ENCODE measurements around the gene ZBTB42.

The ZBTB42 gene

GRCh38 chr14:104845033-104845666, 44.2 kb downstream of the ZBTB42 start:
- DNase-seq = no peak

- no peak for DNase-seq
Measured at GRCh38 chr14:104845834-104846441, 45.0 kb downstream of the ZBTB42 start.

GRCh38 chr14:104852280-104852663, 51.4 kb downstream of the ZBTB42 start:
- no peak for DNase-seq
